ENCODE measurements around the gene KCTD6. TPM values are rescaled to one million over a fixed set of nuclear protein-coding genes. Genes with fewer than 3 reads are reported as not detected.

KCTD6 gene
- polyA plus RNA-seq, 1 donor (not counting 4 experiments of a cell fraction or from before 2014, with no cell fraction given) = 7.6 TPM

DNA sequence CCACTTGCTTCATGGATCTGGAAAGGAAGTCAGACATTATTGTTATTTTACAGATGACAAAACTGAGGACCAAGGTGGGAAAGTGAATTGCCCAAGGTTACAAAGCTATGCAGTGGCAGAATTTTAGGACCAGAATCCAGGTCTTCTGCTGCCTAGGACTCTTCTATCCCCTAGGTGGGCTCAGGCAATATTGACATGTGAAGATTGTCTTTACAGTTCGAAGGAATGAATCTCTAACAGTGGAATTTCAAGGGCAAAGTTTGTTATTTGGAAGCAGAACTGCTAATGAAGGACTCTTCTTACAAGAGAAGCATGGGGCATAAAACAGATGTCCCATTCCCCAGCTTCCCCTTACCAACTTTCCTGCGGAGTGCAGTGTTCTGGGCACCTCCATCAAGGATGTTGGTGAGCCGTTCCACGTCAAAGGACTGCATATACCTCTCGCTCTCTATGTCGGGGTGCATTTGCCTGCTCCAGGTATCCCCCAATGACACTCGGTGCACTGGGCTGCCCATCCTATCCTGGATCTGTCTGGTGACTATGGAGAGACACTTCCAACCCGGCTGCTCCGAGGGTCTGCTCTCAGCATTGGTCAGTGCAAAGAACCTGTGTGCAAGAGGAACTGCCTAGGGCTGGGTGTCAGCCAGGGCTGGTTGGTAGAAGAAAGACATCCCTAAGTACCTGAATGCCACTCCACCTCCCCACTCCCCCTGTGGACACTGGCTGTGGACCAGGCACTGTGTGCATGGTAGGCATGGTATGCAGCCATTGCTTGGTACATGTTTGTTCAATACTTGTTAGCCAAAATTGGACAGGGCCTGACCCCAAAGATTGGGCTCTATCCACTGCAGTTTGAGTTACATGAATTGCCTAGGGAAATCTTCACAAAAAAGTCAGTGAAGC is 42.9 kb downstream of the KCTD6 start:
- Histone ChIP-seq H3K27ac (ENCODE audit: control insufficient read depth, insufficient read depth, low read length) (no peak overlapping the region), H4K20me1 (ENCODE audit: control insufficient read depth, extremely low read depth, insufficient read depth, low read length) (no peaks in the 10 kb centered on the region), H3K27me3 (ENCODE audit: control insufficient read depth, extremely low read depth, insufficient read depth, low read length) (no peaks in the 10 kb centered on the region), H3K79me2 (ENCODE audit: control insufficient read depth, insufficient read depth, low read length) (no peaks in the 10 kb centered on the region), H3K36me3 (ENCODE audit: control insufficient read depth in 2 of 2, extremely low read depth in 1 of 2, insufficient read depth in 2 of 2, low read length in 2 of 2) (no peaks in the 10 kb centered on the region), H3K9me1 (ENCODE audit: control insufficient read depth, extremely low read depth, insufficient read depth, low read length) (no peaks in the 10 kb centered on the region), H3K4me2 (ENCODE audit: control insufficient read depth, extremely low read depth, insufficient read depth, low read depth, low read length) (no peak overlapping the region), H3K4me1 (ENCODE audit: control insufficient read depth, extremely low read depth, insufficient read depth, low read length) (peaks cover 3% of the 10 kb centered on the region), H3K9ac (ENCODE audit: control insufficient read depth, extremely low read depth, insufficient read depth, low read length) (no peak overlapping the region), H3K4me3 (ENCODE audit: control insufficient read depth in 2 of 3, extremely low read depth in 1 of 3, insufficient read depth in 2 of 3, low read depth in 1 of 3, low read length in 3 of 3) (no peak overlapping the region), H3K9me3 (ENCODE audit: control insufficient read depth, low read depth, low read length) (no peaks in the 10 kb centered on the region), H2AFZ (ENCODE audit: control insufficient read depth, low read length) (no peak overlapping the region)
- TF ChIP-seq CTCF (optimal IDR thresholded peaks at IDR 0.05 in 1 of 3, IDR thresholded peaks at IDR 0.05 in 1 of 3, conservative IDR thresholded peaks at IDR 0.05 in 1 of 3; ENCODE audit: extremely low read depth in 1 of 3, insufficient read depth in 2 of 3, low read length in 3 of 3) (no peak), EZH2 (IDR thresholded peaks at IDR 0.05; ENCODE audit: low read length) (no peak)
- dilution Hi-C loops (cut with MboI; ENCODE audit: extremely low pct_ligation_motif_present, low sequenced_read_pairs) = no loop called here
- no peak for FAIRE-seq
- DNase-seq (ENCODE audit: low read depth, low spot score) = no peak

DNA sequence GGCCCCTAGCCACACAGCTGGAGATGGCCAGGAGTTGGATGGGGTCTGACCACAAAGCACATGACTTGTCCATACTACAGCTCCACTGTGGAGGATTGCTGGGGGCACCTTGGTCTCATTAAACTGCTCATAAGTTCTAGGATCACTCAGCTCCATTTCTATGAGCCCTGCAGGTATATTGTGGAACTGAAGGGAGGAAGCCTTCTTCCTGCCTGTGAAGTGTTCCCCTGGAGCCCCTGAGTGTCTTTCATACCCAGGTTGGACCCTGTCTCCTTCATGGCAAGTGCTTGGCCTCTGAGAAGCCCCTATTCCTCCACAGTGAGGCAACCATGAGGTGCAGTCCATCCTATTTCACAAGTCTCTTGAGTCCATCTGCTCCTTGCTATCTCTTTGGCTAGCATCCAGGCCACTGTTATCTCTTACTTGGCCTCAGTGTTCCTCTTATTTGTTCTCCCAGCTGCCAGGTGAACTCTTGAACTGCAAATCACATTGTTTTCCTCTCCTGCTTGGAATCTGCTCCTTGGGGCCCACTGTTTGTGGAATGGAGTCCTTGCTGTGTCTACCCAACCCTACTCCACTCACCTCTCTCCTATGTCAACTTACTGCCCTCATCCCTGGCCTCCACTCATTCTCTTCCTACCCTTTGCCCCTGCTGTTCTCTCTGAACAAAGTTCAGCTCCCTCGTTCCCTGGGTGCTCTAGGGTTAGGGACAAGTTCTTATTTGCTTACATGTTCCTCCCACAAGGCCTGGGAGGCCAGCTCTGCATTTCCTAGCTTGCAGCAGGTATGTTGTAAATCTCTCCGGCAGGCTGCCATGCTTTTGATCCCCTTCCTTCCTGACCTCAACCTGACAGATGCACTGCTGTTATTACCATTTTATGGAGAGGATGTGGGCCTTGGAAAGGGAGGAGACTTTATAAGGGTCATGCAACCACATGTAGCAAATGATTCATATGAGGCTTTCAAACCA is 43.9 kb downstream of the KCTD6 start:
- Histone ChIP-seq H3K9me3 (ENCODE audit: control insufficient read depth, low read depth, low read length) (no peaks in the 10 kb centered on the region), H4K20me1 (ENCODE audit: control insufficient read depth, extremely low read depth, insufficient read depth, low read length) (no peaks in the 10 kb centered on the region), H3K27me3 (ENCODE audit: control insufficient read depth, extremely low read depth, insufficient read depth, low read length) (no peaks in the 10 kb centered on the region), H3K4me3 (ENCODE audit: control insufficient read depth in 2 of 3, extremely low read depth in 1 of 3, insufficient read depth in 2 of 3, low read depth in 1 of 3, low read length in 3 of 3) (no peak overlapping the region), H3K79me2 (ENCODE audit: control insufficient read depth, insufficient read depth, low read length) (no peaks in the 10 kb centered on the region), H3K4me1 (ENCODE audit: control insufficient read depth, extremely low read depth, insufficient read depth, low read length) (peaks cover 3% of the 10 kb centered on the region), H3K36me3 (ENCODE audit: control insufficient read depth in 2 of 2, extremely low read depth in 1 of 2, insufficient read depth in 2 of 2, low read length in 2 of 2) (no peaks in the 10 kb centered on the region), H3K9me1 (ENCODE audit: control insufficient read depth, extremely low read depth, insufficient read depth, low read length) (no peaks in the 10 kb centered on the region), H3K9ac (ENCODE audit: control insufficient read depth, extremely low read depth, insufficient read depth, low read length) (no peak overlapping the region), H3K4me2 (ENCODE audit: control insufficient read depth, extremely low read depth, insufficient read depth, low read depth, low read length) (no peak overlapping the region), H3K27ac (ENCODE audit: control insufficient read depth, insufficient read depth, low read length) (no peak overlapping the region), H2AFZ (ENCODE audit: control insufficient read depth, low read length) (no peak overlapping the region)
- dilution Hi-C loops (cut with MboI; ENCODE audit: extremely low pct_ligation_motif_present, low sequenced_read_pairs) = no loop called here
- TF ChIP-seq EZH2 (IDR thresholded peaks at IDR 0.05; ENCODE audit: low read length) (no peak), CTCF (optimal IDR thresholded peaks at IDR 0.05 in 1 of 3, IDR thresholded peaks at IDR 0.05 in 1 of 3, conservative IDR thresholded peaks at IDR 0.05 in 1 of 3; ENCODE audit: extremely low read depth in 1 of 3, insufficient read depth in 2 of 3, low read length in 3 of 3) (no peak)
- DNase-seq (ENCODE audit: low read depth, low spot score) (no peak), FAIRE-seq (no peak)

Data from keratinocyte (primary cell).